Hippocampal formation (tissue), 2 donors: Measurements from ENCODE around the gene SPAG6.

ENCODE experiments used
- DNase-seq, 2 donors: peaks; one replicate each; lab custom pipeline; 2025; lab: John Stamatoyannopoulos, UW

The SPAG6 gene

GRCh38 chr10:22321924-22322640, 23.2 kb upstream of the SPAG6 start:
- peak; percentile 35 to 36 for DNase-seq

GRCh38 chr10:22322641-22323160, 22.6 kb upstream of the SPAG6 start:
- no peak for DNase-seq

DNA sequence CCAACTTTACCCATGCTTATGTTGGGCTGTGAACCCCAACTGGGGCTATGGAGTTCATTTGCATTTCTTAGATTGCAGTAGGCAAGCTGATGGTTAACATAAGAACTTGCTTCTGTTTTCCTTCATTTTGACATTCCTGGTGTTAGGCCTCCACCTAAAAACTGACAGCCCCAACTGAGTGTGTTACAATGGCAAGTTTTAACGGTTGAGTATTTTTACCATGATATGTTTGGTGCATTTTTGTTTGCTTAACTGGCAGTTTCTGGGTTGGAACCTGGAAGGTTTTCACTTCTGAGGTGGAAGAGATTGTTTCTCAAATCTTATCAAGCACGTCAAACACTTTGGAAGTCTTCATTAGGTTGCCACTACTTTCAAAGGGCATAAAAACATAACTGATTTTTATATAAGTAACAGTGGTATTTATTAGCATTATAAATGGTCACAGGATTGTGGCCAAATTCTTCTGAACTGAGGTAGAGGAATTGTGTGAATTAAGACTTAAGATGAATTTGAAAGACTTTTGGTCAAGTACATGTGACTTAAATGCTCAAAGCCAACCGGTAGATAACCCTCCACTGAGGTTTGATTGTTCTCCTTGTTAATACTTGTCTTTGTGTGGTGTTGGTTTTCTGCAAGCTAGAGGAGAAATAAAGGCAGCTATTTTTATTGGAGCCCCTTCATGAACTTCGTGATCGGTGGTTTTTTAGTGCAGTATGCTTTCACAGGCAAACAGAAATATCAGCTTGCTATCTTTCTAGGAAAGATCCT, 21.6 kb upstream of the SPAG6 start:
- no peak for DNase-seq

DNA sequence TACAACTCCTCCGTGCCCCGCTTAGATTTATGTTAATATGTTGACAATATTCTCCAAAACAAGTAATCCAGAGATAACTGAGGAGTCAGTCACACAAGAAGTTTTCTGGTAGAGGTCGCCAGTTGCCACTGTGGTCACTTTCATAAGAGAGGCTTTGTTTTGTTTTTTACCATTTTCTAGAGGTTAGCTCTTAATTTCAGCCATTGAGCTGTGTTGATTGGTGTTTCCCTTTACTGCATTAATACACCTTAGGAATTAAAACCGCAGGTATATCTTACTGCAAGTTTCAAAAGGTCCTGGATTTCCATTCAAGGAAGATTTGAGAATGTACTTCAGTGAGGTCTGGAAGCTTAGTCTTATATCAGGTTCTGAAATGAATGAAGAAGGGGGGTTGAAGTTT, 20.9 kb upstream of the SPAG6 start:
- DNase-seq = no peak

DNA sequence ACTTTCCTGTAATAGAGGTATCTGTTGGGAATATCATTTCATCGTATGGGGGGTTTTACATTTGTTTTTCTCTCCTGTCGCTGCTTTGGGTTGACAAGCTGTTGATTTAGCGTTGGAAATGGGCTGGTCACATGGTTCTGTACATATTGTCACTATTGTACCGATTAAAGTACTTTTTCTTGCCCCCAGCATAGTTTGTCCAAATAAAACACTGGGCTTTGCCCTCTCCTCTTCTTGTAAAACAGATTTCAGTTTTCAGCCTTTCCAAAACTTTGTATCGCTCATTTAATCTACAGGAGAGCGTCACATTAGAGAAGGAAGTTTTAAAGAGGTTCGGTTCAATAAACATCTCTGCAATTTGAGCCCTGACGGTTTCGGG, 20.4 kb upstream of the SPAG6 start:
- no peak for DNase-seq

- DNase-seq = peak; percentile 34 to 40
Measured at GRCh38 chr10:22325272-22326144, 19.8 kb upstream of the SPAG6 start.

DNA sequence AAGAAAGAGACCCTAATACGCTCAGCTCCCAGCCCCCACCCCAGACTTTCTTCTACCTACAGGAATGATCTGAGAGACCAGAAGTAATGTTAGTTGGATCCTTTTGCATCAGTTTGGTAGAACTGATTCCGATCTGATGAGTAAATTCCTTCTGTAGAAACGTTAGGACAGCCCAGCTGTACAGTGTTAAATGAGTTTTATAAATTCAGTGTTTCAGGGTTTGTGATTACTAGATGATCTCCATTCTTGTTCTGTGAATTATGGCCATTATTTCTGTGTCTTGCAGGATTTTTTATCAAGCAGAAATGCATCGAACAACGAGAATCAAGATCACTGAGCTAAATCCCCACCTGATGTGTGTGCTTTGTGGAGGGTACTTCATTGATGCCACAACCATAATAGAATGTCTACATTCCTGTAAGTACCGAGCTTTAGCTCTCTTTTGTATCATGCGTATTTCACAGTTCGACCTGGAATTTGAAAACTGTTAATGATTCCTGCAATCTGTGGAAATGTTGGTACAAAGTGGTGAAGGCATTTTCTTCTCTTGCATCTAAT, 19.1 kb upstream of the SPAG6 start:
- no peak for DNase-seq

GRCh38 chr10:22329150-22329549, 16.1 kb upstream of the SPAG6 start:
- no peak for DNase-seq

DNA sequence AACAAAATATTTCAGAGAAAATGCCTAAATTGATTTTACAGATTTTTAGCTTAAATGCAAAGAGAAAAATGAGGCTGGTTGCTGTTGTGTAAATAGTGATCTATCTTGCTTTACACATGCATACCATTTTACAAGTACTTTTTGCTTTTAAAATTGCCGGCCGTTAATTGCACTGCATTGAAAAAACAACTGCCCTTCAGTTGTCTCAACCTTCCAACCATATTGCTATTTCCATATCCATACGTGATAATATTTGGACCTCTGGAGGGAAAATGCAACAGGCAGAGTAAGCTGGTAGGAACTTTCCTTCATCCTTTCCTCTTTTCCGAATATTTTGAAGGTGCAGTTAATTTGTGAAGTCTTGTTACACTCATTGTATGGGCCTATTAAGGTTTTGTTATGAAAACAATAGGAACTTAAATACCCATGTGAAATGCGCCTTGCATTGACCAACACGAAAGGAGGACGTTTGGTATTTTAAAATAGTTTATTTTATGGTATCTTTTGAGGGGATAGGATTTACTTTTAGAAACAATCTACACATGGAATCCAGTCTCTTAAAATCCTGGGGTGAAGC, 13.1 kb upstream of the SPAG6 start:
- no peak for DNase-seq

GRCh38 chr10:22333167-22333974, 11.9 kb upstream of the SPAG6 start:
- no peak for DNase-seq

GRCh38 chr10:22333975-22334282, 11.4 kb upstream of the SPAG6 start:
- DNase-seq = no peak

DNA sequence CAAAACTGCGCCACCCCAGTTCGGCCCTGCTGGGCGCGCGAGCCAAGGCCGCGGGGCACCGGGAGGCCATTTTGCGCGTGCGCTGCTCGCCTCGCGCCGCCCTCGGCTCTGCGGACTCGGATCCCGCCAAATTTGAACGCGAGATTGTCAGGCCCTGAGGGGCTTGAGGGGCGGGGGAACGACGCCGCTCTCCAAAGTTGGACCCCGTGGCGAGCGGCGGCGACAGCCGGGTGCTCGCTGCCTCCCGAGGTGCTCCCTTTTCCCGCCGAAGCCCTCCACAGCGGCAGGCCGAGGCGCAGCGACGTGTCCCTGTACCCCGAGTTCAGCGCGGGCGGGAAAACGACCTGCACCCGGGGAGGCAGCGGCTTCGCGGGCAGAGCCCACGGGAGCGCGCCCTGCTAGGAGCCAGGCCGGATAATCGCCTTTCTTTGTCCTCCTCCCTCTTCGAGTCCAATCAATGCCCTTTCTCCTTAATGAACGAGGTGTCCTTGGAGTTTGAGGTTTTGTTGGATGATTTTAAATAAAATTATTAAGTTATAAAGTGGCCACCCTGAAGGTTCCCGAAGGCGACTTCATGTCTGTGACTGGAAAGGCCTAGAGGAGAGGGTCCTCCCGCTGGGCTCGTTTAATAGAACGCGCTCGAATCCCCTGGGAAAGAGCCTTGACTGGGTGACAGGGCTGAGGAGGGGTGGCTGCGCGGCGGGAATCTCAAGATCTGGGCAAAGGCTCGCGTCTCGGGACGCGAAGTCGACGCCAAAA, 10.7 kb upstream of the SPAG6 start:
- DNase-seq = no peak

- DNase-seq = peak in 1 of 2 donors; percentile 41
Measured at GRCh38 chr10:22335173-22335933, 9.9 kb upstream of the SPAG6 start.

- no peak for DNase-seq
Measured at GRCh38 chr10:22338185-22338900, 7.0 kb upstream of the SPAG6 start.

GRCh38 chr10:22338931-22339330, 6.4 kb upstream of the SPAG6 start:
- no peak for DNase-seq

DNA sequence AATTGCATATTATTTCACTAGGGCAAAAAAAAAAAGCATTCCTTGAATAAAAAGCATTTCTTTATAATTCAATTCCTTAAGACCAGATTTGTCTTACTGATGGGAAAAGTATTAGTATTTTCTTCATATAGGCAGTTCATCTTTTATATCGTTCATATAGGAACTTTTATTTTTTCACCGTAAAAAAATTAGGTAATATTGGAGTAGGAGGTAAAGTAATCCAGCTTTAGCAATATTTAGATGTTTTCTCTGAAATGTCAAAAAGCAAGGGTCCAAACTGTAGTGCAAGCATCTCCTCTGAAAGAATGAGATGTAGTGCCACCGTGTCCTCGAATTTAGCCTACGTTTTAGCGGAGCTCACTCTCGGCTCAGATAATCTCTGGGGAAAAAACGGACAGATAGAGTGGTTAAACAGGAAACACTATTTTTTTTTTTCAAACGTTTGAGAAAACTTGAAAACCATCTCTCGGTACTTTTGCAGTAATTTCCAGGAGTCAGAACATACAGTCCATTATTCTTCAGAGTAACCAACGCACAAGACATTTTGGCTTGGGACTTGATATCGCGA, 5.5 kb upstream of the SPAG6 start:
- DNase-seq = no peak

DNA sequence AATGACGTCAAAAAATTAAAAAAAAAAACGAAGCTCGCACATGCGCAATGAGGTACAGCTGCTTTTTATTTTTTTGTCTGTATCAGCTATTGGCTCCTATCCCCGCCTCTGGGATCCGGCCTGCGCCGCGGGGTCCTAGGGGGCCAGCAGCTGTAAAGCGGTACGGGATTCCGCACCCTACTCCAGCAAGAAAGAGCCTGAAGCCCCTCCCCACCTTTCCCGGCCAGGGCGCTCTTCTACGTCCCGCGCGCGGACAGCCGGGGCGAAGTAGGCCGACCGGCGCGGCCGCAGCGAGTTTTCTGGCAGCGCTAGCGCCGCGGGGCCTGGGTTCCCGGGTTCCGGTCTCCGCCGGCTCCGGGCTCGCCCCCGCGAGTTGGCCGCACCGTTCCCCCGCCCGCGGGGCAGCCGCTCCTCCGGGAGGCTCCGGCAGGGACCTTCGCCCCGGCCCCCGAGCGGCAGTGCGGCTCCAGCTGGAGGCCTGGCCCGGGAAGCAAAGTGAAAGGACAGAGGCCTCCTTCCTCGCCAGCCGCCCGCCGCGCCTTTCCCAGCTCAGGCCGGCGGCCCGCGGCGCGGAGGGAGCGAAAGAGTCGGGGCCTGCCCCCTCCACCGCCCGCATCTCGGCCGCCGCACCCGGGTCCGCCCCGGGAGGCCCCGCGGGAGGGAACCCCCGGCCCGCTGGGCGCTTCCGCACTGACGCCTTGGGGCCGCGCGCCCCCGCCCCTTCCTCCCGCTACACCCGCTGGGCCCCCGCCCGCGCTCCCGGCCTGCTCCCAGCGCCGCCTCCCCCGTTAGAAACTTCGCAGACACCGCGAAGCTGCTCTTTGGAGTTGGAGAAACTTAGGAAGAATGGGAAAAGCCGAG, 4.7 kb upstream of the SPAG6 start:
- peak; percentile 60 to 76 for DNase-seq
